Astrocyte of the cerebellum (primary cell): ENCODE results near the gene AGAP1.

Experiments used
- DNase-seq: peaks from one replicate; pipeline ENCODE4 v3.0.0-alpha.2; 2011; ENCODE audit warnings: low read depth
- H3K4me3 ChIP-seq: 2 replicates; pipeline ENCODE4 v1.5.1; 2011; ENCODE audit warnings: mild to moderate bottlenecking, low read depth, low read length, moderate library complexity
- in situ Hi-C: cut with HindIII; loops from 2 replicates; pipeline ENCODE4 v1.10.0; 2017; ENCODE audit warnings: low sequenced_read_pairs
- TF ChIP-seq, protein P1 (sequence below): IDR thresholded peaks from 2 replicates; pipeline ENCODE4 v1.5.1; 2012; ENCODE audit warnings: low read length, low read depth, moderate library complexity, mild to moderate bottlenecking; ENCODE audit errors: missing control alignments

AGAP1 gene

DNA sequence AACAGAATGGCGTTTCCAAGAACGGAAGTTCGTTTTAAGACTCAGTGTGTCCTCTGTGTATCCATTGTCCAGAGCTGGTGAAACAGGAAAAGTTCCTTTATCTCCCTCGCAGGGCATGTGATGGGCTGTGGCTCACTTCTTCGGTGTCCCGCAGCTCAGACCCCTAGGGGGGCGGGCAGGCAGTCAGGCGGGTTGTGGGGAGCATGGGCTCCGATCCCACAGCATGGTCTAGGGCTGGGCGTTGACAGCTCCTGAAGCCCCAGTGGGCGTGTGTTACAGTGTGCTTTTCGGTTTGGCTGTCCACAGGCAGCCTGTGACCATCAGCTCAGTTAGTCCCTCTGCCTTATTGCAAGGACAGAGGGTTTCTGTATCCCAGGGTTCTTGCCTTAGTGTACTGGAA, 319.6 kb downstream of the AGAP1 start:
- no peak for DNase-seq
- no peak overlapping the region for H3K4me3 ChIP-seq
- in situ Hi-C loops = no loop called here
- TF ChIP-seq, protein P1, sequence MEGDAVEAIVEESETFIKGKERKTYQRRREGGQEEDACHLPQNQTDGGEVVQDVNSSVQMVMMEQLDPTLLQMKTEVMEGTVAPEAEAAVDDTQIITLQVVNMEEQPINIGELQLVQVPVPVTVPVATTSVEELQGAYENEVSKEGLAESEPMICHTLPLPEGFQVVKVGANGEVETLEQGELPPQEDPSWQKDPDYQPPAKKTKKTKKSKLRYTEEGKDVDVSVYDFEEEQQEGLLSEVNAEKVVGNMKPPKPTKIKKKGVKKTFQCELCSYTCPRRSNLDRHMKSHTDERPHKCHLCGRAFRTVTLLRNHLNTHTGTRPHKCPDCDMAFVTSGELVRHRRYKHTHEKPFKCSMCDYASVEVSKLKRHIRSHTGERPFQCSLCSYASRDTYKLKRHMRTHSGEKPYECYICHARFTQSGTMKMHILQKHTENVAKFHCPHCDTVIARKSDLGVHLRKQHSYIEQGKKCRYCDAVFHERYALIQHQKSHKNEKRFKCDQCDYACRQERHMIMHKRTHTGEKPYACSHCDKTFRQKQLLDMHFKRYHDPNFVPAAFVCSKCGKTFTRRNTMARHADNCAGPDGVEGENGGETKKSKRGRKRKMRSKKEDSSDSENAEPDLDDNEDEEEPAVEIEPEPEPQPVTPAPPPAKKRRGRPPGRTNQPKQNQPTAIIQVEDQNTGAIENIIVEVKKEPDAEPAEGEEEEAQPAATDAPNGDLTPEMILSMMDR = no peak

GRCh38 chr2:235820571-235820970, 326.7 kb downstream of the AGAP1 start:
- DNase-seq = no peak
- H3K4me3 ChIP-seq = no peak overlapping the region
- in situ Hi-C loops = no loop called here
- TF ChIP-seq, protein P1 = no peak

- H3K4me3 ChIP-seq = no peak overlapping the region
- in situ Hi-C loops = no loop called here
- no peak for DNase-seq
- TF ChIP-seq, protein P1 = no peak
Observed at GRCh38 chr2:235824331-235824730, 330.5 kb downstream of the AGAP1 start.

GRCh38 chr2:235825946-235826345, 332.1 kb downstream of the AGAP1 start:
- no peak for DNase-seq
- in situ Hi-C loops = no loop called here
- no peak overlapping the region for H3K4me3 ChIP-seq
- TF ChIP-seq, protein P1 = no peak

DNA sequence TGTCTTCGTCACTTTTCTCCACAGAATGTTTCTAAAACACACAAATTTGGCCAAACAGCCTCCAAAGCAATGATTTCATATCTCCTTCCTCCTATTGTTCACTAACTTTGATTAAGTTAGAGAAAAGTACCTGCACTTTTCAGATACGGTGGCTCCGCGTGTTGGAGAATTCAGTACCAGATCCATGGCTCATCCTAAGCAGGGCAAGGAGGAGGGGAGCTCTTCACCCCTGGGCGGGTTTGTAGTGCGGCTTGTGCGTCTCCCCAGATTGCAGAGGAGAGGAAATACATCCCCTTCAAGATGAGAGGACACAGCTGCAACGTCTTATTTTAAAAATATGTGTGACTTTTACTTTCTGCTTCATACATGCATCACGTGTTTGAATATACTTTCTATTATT, 333.0 kb downstream of the AGAP1 start:
- no peak overlapping the region for H3K4me3 ChIP-seq
- TF ChIP-seq, protein P1 = no peak
- DNase-seq = no peak
- in situ Hi-C loops = no loop called here

DNA sequence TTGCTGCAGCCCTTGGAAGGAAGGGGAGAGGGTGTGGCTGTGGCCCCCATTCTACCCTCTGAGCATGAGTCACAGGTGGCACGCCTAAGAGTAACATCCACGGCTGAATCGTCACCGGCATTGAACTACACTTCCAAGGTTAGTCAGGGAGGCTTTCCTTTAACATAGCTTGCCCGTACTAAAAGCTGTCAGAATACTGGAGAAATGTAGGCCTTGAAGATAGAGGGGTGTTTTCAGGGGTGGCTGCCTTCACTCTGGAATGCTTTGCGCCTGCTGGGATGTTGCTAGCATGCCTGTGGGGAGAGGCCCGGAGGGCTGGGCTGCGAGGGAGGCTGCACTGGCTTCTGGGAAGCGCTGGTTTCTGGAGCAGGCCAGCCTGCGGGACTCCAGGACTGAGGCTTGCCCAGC, 333.7 kb downstream of the AGAP1 start:
- in situ Hi-C loops = no loop called here
- no peak for DNase-seq
- TF ChIP-seq, protein P1 = no peak
- no peak overlapping the region for H3K4me3 ChIP-seq

DNA sequence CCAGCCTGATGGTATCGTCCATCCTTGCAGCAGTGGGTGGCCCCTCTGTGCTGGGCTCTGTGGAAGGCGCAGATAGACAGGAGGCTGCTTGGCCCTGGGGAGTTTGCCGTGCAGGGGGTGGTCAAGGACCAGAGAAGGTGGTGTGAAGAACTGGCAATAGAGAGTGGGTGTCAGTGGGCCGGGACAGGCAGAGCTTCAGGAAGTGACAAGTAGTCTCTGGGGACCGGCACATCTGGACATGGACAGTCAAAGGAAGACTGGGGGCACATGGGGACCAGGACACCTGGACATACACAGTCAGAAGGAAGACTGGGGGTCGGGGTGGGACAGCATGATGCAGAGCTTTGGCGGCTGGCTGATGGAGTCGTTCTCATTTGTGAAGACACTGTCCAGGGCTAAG, 335.9 kb downstream of the AGAP1 start:
- TF ChIP-seq, protein P1 = no peak
- DNase-seq = no peak
- in situ Hi-C loops = no loop called here
- no peak overlapping the region for H3K4me3 ChIP-seq
